HG02885 (cell line): ENCODE data around the gene SGTA.

ENCODE experiments used
- ATAC-seq: cut with Tn5 transposase; IDR thresholded peaks from one replicate; pipeline ENCODE4 v1.9.1; 2021; ENCODE audit warnings: mild to moderate bottlenecking; ENCODE audit not compliant: unreplicated experiment, poor library complexity

Gene SGTA

DNA sequence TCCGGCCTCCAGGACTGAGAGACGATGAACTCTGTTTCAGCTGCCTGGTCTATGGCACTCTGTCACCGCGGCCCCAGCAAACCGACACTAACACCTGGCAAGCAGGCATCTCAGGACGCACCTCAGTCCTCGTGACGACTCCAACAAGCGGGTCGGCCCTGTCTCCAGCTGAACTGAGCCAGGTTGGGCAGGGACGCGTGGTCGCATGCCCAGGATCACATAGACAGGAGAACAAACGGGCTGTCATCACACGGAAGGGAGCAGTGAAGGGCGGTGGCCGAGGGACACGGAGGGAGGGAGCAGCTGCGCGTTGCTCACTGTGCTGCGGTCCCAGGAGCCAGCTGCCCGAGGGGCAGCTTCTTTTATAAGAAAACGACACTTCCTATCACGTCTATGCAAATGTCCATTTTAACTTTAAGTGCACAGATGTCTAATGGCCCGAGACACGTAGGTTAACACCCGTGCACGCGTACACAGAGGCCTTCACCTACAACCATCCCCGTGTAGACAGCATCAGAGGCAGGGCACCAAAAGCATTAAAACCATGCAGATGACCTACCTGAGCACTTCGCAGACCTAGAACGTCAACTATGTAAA lies 8.9 kb downstream of the SGTA start:
- no peak for ATAC-seq

DNA sequence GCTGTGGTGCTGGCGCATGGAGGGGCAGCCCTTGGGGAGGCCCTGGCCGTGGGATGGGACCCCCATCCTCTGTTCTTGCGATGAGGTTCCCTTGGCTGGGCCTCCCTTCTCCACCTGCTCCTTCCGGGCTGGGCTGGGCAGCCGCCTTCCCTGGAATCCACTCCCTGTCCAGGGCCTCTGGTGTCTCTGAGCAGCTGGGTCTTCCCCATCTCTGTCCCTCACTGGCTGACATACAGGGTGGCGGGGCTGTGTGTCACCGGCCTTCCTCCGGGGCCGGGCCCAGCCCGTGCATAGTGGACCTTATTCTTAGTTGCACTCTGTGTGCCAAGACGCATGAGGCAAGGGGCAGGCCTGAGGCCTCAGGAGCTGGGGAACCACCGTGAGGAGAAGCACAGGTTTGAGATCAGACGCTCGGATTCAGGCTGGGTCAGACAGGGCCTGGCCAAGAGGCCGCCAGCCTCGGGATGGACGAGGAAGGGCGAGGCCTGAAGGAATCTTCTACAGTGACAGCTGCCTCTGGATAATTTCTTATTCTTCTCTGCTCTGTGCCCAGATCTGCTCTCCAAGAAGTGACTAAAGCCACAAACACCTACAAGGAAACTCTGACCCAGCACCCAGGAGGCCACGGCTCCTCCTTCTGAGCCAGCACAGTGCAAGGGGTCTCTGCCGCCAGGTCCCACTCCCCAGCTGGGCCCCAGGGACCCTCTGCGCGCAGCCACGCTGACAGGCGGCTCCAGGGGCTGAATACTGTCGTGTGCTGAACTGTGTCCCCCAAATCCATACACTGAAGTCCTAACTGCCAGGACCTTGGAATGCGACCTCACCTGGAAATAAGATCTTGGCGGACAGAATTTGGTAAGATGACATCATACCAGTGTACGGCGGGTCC lies 11.0 kb downstream of the SGTA start:
- no peak for ATAC-seq

DNA sequence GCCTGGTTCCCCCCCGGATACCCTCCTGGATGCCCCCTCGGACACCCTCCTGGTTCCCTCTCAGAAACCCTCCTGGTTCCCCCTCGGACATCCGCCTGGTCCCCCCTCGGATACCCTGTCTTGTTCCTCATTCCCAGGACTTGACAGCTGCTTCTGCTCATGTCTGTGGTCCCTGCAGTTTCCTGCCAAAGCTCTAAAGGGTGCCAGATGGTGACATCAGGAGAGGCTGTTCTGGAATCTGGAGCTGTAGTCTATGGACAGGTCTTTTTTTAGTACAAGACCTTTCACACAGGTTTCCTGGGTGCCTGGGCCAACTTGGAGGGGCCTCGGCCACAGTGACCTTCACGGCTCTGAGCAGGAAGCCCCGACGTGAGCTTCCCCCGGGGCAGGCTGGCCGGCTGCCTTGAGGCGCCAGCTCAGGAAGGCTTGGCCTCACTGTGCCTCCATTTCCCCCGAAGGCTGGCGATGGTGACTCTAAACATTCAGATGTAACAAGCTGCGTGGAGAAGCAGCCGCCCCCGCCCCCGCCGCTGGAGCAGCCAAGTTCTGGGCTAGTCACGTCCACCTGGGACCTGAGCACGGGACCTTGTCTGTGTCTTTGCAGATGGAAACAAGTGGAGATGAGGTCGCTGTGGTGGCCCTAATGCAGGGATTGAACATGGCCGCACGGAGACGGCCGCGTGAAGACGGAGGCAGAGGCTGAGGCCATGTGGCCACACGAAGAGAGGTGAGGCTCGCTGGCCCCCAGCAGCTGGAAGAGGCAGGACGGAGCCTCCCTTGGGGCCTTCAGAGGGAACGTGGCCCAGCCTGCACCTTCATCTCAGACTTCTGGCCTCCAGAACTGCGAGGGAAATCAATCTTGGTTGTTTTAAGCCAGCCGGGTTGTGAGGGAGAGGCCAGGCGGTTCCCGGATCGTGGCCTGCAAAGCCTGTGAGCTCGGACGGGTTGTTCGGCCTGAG lies 12.7 kb downstream of the SGTA start:
- no peak for ATAC-seq

DNA sequence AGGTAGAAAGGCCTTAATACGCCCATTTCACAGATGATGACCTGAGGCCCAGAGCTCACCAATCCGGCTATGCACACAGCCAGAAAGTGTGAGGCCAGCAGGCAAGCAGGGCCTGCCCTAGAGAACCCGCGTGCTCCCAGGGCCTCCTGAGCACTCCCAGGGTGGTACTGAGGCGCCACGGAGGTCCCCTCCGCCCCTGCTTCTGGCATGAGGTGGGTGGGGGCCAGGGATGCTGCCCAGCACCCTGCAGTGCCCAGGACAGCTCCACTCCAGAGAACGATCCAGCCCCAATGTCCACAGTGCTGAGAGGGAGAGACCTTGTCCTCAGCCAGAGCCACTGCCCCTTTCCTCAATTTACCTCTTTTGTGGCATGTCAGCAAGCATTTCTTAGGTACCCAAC lies 13.9 kb downstream of the SGTA start:
- ATAC-seq: no peak

DNA sequence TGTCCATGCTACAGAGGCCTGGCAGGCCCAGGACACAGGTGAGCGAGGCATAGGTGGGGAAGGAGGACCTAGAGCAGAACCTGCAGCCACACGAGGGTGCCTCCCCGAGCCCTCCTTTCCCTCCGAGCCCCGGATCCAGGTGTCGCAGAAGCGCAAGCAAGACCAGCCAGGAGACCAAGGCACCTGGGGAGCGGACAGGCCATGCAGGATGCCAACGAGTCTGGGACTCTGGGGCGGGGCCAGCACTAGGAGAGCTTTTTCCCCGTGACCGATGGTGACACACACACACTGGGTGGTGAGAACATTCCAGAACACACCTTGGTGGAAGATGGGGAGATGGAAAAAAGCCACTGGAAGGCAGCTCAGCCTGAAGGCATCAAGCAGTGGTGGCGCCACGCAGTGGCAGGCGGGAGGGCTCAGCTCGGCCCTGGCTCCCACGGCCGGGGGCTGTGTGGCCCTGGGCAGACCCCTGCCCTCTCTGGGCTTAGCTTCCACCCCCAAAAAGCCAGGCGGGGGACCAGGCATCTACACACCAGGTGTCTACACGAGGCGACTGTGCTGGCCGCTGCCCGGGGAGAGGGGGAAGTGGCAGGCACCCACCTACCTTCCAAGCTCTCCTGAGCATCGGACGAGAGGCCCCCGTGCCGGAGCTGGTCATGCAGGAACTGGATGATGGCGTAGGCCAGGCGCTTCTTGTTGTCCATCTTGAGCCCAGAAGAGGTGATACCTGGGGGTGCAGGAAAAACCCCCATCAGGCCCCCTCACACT lies 14.5 kb downstream of the SGTA start:
- ATAC-seq: no peak

DNA sequence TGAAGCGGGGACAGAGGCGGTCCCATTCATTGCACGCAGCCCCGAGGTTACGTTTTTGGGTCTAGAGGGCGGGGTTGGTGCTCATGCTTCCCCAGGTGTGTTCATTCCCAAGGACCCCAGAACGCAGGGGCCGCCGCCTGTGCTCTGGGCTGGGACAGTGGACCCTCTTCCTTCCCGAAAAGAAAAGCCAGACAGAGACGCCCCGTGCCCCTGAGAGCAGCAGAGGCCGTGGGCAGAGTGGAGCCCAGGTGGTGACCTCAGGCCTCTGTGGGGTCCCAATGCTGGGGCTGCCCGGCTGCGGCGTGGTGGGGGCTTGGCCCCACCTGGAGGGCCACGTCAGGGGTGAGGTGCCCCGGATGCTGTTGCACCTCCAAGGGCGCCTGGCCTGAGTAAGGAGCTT lies 15.4 kb downstream of the SGTA start:
- ATAC-seq: no peak

DNA sequence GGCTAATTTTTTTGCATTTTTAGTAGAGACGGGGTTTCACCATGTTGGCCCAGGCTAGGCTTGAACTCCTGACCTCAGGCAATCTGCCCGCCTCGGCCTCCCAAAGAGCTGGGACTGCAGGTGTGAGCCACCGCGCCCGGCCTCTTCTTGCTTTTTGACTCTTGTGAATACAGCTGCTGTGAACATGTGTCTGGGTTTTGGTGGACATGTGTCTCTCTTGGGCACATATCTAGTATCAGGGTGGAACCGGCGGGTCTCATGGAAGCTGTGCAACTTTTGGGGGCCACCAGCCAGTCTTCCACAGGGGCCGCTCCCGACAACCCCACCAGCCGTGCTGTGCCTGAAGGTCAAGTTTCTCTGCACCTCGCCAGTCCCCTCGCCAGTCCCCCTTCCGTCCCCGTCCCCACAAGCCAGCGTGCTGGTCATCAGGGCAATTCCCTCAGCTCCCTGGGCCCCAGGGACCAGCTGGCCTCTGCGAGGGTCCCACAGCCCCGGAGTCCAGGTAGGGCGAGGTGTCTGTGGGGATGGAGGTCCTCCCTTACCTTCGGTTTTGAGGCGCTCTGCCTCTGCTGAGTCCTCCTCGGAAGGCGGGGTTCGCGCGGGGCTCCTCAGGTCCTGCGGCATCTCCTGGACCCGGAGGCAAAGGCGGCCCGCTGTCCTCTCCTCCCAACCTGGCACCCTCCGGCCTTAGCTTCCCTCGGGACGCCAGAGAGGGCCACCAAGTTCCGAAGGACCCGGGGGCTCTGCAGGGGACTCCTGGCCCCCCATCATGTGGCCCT lies 16.3 kb downstream of the SGTA start:
- no peak for ATAC-seq

DNA sequence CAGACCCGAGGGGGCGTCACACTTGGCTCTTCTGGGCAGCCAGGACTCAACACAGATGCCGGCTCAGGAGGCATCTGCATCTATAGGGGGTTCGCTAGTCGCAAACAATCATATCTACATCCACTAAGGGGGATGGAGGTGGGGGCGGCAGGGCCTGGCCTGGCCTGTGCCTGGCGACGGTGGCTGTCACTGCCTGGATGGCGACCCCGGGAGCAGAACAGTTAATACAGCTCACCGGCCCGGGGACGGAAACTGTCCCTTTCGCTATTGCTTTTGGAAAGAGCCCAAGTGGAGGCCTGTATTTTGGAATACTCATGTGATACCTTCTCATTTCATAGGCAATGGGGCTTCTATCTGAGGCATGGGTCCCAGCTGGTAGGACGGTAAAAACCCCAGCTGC lies 17.7 kb downstream of the SGTA start:
- ATAC-seq: no peak

DNA sequence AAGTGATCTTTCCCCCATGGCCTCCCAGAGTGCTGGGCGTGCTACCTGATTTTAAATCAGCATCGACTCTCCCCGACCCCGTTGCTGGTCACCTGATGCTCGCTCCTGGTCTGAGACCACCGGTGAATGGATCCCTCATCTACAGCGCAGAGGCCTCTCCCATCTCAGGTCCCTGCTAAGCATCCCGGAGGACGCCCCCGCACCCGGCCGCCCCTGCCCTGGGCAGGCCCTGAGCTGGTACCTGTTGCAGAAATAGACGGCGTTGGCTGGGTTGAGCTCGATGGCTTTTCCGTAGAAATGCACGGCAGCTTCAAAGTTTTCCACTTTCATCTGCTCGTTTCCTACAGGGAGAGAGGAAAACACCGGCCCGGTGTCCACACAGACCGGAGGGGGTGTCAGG lies 18.1 kb downstream of the SGTA start:
- no peak for ATAC-seq

DNA sequence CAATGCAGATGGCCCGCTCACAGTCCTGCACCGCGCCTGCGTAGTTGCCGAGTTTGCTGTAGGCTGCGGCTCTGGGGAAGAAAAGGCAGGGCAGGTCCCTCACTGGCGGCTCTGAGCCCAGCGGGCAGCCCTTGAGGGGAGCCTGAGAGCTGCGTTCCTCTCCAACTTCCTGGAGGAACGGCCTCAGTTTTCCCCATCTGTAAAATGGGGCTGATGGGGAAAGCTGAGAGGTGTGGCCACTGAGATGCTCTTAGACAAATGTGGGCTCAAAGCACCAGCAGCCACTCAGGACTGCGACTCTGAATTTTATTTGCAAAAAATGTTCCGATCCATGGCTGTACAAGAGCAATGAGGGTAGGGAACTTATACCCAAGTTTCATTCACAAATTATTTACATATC lies 19.4 kb downstream of the SGTA start:
- ATAC-seq: no peak

DNA sequence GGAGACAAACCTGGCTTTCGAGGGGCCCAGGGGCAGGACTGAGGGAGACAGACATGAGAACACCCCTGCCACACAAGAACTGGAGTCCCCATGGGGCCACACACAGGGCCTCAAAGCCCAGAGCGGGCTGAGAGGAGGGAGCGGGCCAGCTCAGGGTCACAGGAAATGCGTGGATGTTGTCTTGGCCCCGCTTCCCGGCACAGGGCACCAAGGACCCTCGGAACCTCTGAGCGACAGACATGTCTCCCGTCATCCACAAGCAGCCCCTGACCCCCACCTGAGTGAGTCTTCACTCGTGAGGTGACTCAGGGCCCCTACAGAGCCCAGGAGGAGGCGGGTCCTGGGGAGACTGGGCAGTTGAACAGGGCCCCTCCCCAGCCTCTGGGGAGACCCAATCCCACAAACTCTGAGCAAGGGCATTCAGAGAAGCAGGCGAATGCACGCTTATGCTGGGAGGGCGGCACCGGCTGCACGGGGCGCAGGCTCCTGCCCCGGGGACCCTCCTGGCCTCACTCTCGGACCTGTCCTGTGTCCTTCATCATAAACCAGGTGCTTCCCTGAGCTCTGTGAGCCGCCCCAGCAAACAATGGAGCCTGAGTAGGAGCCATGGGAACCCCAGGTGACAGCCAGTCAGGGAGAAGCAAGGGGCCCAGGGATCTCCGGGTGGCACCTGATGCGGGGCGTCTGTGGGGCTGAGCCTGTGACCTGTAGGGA lies 20.1 kb downstream of the SGTA start:
- ATAC-seq: no peak

DNA sequence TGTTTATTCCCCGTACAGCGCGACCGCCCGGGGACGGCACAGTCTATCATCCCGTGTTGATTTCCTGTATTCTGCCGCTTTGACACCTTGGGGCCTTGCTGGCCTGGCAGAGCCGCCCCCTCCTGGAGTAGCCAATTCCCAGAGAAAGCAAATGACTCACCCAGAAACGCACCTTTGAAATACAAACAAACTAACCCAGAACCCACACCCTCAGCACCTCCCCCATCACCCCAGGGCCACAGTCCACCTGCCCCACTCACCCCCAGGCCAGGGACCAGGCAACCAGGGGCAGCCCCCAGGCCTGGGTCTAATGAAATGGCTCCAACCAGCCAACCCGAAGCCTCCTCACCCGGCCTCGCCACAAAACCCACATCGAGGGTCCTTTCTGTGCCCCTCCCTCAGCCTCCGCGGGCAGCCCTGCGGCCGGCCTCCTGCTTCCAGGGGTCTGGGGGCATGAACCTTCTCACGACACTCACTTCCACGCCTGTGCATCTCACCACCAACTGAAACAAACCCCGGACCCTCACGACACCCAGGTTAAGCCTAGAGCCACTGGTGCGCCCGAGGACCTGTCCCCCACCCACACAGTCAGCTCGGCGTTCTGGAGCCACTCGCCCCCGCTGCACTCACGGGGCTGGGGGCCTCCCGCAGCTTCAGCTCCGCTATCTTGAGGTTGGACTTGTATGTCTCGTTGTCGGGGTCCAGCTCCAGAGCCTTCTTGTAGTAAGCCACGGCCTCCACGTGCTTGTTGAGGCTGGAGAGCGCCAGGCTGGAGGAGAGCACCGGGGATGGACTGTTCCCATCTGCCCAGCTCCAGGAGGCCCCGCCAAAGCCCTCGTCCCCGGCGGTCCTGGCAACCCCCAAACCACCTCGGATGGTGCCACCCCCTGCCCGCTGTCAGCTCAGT lies 20.9 kb downstream of the SGTA start:
- ATAC-seq: no peak

DNA sequence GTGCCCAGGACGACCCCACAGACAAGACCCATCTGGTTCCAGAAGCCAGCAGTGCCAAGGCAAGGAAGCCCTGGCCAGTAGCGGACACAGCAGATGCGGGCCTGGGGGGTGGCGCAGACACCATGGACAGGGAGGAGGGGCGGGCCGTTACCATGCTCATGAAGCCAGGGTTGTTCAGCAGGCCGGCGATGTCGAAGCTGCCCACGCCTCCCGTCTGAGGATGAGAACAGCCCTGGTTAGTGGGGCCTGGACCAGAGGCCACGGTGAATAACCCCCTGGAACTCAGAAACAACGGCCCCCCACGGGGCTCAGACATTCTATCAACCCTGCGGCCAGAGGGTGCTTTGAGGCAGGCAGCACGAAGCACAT lies 21.8 kb downstream of the SGTA start:
- no peak for ATAC-seq

DNA sequence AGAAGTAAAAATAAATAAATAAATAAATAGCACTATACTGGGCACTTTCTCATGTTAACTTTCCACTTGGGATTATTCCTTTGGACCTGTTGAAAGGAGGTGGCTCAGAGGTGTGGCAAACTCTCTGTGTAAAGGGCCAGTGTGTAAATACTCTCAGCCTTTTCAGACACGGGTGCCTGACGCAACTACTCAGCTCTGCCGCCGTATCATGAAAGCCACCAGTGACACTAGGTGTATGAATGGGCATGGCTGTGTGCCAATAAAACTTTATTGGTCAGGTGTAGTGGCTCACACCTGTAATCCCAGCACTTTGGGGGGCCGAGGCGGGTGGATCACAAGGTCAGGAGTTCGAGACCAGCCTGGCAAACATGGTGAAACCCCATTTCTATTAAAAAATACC lies 23.1 kb downstream of the SGTA start:
- ATAC-seq: no peak

DNA sequence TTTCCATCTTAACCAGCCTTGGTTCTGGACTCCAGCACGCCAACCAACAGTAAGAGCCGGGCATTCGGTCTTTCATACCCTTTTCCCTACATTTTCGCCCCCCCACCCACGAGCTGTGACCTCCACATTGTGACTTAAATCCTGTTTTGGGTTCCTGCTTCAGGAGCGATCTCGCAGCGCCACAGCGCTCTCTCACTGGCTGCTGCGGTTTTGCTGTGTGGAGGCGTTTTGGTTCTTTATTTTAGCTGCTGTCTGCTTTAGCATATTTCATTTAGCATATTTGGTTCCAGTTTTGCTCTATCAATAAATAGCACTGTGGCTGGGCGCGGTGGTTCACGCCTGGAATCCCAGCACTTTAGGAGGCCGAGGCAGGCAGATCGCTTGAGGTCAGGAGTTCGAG lies 23.7 kb downstream of the SGTA start:
- no peak for ATAC-seq

DNA sequence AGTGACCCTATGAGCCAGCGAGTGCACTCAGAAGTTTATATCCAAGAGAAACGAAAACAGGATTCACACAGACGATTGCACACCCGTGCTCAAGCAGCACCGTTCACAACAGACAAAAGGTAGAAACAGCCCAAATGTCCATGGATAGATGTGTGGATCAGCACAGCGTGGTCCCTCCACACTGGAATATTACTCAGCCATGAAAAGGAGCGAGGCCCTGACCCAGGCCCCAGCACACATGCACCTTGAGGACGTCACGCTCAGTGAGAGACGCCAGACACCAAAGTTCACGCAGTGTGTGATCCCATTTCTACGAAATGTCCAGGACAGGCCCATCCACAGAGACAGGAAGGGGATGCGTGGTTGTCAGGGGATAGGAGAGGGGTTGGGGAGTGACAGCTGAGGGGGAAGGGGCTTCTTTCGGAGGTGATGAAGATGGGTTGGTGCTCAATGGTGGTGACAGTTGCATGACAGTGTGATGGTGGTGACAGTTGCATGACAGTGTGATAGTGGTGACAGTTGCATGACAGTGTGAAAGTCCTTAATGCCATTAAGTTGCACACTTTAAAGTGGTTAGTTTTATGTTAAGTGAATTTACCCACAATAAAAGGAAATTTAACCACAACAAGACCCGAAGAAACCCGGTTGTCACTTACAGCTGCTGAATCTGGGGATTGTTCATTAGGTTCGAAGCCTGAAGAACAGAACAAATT lies 24.3 kb downstream of the SGTA start:
- ATAC-seq: no peak
